KBM-7 (cell line): Measurements from ENCODE around the gene ATG3.
"Not testable (repeated sequence)": the region's sequence is repeated elsewhere in the genome, so short reads cannot be mapped to it uniquely, and the experiment has no call there.

ENCODE experiments used
- DNase-seq: peaks from one replicate; pipeline ENCODE4 v3.0.0-alpha.2; 2015
- in situ Hi-C: fragments of 300-500 bp; cut with MboI; formaldehyde crosslinking; loops from 2 replicates; pipeline ENCODE4 v1.14.3; 2020; ENCODE audit warnings: low sequenced_read_pairs, low pct_unique_long_range_greater_than_20kb, mixed read lengths

ATG3 gene

DNA sequence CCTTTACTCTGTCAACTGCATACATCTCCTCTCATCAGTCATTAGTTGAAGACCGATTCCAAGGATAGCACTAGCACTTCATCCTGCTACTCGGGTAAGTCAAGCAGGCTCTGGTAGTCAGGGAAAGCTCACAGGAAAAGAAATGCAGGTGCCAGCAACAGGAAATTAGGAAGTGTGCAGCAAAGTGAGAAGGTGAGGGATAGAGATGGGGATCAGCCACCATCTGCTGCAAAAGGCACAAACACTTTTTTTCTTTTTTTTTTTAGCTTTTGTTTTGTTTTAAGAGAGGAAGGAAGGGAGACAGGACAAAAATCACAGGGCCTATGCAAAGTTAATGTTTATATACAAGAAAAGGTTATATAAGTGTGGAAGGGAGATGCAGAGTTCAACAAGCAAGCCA lies 53.5 kb downstream of the ATG3 start:
- in situ Hi-C loops = loop anchor here (25.0 kb wide), 2 partner anchors 171 to 371 kb away; partner anchors contain the start of genes CD200 and GCSAM
- DNase-seq = no peak

DNA sequence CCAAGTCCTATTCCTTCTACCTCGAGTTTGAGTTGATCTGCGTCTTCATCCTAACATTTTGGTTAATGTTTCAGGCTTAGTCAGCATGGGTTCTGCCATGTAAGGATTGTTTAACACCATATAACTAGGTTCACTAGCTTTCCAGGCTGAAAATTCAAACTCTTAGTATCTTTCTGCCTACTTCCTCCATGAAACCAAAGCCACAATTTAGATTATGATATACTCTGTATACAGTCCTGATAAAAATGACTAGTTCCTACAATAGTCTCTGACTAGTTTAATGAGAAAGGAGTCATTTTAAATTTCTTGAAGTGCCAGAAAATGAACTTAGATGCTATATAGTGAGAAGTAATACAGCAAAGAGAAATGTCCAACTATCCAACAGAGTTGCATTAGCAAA lies 55.9 kb downstream of the ATG3 start:
- in situ Hi-C loops = loop anchor here (25.0 kb wide), 2 partner anchors 169 to 369 kb away; partner anchors contain the start of genes CD200 and GCSAM
- no peak for DNase-seq

DNA sequence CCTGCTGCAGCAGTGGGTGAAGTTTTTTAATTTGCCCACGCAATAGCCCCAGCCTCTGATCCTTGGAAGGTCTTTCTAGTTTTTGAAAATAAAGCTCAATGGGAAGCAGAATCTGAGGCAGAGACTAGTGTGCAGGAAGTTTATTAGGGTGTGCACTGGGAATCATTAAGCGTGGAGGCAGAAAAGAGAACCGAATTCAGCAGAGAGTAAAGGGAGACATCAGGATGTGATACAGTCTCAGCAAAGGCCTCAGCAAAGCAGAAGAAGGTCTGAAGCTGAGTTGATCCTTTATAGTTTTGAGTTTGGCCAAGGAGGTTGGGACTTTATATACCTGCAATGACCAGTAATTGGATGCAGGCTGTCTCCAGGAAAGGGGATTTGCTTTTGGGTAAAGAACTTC lies 57.6 kb downstream of the ATG3 start:
- in situ Hi-C loops = loop anchor here (25.0 kb wide), 2 partner anchors 167 to 367 kb away; partner anchors contain the start of genes CD200 and GCSAM

DNA sequence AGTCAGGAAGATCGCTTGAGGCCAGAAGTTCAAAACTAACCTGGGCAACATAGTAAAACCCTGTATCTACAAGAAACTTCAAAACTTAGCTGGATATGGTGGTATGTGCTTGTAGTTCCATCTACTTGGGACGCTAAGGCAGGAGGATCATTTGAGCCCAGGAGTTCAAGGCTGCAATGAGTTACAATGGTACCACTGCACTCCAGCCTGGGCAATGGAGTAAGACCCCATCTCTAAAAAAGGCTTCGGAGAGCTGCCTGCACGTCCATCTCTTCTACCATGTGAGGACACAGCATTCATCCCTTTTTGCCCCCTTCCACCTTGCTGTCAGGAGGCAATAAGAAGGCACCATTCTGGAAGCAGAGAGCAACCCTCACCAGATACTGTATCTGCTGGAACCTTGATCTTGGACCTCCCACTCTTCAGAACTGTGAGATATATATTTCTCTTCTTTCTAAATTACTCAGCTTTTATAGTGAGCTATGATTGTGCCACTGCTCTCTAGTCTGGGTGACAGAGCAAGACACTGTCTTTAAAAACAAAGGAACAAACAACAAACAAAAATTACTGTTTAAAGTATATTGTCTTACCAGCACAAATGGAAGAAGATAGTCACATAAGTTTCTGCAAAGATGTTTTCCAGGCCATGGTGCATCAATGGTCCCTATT lies 58.3 kb downstream of the ATG3 start:
- in situ Hi-C loops = loop anchor here (25.0 kb wide), 2 partner anchors 166 to 366 kb away; partner anchors contain the start of genes CD200 and GCSAM
- DNase-seq = no peak

More for the DNA sequence above, 57.6 kb downstream of the ATG3 start:
- DNase-seq = no peak

DNA sequence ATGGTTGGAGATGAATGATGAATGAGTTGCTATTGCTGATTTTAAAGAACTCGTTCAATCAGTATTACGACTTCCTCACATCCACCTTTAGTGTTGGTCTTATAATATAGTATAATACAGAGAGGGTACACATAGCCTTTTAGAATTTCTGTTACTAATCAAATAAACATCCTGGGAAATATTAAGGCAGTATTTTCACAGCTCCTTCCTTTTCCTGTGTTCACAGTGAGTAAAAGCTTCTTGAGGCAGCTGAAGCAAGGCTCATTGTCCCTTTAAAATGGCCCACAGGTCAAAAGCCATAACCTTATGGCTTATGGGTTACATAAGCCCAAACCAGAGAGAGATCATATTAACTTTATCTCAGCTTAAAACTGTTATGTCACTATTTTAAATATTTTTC lies 61.1 kb downstream of the ATG3 start:
- in situ Hi-C loops = loop anchor here (25.0 kb wide), 2 partner anchors 163 to 363 kb away; partner anchors contain the start of genes CD200 and GCSAM
- DNase-seq = no peak

DNA sequence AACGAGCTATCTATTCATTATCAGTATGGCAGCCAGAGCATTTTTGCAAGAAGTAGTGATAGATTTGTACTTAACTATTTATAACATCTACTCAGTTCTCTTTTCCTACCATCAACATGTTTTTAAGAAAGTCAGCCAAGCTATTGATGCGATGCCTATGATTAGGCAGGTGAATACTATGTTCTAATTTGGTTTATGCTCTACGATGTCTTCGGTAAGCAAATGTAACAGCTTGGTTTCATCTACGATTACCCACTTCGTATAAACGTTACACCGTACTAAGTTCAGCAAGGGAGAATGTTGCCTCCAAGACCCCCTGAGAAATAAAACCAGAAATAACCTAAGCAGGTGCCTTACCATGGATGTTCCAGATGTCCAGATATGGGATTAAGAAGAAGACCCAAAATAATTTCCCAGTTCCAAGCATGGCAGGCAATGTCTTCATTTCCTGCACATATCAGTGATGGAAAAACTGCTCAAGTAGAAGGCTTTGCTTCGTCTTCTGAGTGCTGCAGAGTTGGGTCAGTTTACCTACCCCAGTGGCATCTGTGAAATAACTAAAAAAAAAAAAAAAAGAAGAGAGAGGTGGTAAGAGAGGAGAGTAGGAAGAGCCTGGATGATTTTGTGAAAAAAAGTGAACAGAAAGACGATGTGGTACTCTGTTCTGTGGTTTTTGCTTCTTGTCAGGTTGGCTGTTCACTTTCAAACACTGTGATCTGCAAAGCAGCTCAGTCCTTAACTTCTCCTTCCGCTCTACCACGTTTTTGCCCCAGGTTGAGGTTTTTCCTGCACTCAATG lies 62.6 kb downstream of the ATG3 start, which contains the start of gene BTLA:
TSS of gene BTLA (minus strand) at position 559 of the 798 bp plus-strand sequence. CDS start at position 445, 114 bp downstream.
- in situ Hi-C loops = no loop called here
- DNase-seq = no peak

DNA sequence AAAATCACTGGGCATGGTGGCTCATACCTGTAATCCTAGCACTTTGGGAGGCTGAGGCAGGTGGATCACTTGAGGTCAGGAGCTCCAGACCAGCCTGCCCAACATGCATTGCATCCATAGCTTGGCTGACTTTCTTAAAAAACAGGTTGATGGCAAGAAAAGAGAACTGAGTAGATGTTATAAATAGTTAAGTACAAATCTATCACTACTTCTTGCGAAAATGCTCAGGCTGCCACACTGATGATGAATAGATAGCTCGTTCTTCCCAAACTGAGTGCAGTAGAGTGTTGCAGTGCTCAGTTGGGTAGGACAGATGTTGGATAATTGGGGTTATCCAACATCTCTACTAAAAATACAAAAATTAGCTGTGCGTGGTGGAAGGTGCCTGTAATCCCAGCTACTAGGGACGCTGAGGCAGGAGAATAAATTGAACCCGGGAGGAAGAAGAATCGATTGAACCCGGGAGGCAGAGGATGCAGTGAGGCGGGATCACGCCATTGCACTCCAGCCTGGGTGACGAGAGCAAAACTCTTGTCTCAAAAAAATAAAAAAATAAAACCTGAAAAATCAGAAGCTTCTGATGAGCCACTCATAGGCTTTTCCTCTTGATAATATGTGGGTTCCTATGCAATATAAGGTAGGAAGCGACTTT lies 63.7 kb downstream of the ATG3 start:
- in situ Hi-C loops = no loop called here
- no peak for DNase-seq

DNA sequence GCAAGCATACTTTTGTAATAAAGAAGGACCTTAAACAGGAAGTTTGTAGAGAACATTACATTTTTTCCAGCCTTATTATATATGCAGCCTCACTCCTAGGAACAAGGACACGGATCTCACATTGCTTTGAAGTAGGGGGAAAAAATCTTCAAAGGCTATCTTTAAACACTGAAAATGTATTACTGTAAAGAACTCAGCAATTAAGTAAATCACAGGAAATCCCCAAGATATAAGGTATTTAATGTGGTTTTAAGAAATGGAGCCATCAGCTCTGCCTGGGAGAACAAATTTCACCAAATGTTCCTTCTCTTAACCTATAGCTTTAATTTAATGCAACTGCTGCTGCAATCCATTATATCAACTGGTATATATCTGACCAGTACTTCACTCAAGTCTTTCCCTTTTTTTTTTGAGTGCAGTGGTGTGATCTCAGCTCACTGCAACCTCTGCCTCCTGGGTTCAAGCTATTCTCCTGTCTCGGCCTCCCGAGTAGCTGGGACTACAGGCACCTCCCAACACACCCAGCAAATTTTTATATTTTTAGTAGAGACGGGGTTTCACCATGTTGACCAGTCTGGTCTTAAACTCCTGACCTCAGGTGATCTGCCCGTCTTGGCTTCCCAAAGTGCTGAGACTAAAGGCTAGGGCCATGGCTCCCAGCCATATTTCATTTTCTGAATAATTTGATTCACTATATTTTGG lies 65.2 kb downstream of the ATG3 start:
- in situ Hi-C loops = no loop called here
- no peak for DNase-seq

DNA sequence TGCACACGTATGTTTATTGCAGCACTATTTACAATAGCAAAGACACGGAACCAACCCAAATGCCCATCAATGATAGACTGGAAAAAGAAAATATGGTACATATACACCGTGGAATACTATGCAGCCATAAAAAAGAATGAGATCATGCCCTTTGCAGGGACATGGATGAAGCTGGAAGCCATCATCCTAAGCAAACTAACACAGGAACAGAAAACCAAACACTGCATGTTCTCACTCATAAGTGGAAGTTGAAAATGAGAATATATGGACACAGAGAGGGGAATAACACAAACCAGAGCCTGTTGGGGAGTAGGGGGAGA lies 67.4 kb downstream of the ATG3 start:
- in situ Hi-C loops, DNase-seq: not testable (repeated sequence)

DNA sequence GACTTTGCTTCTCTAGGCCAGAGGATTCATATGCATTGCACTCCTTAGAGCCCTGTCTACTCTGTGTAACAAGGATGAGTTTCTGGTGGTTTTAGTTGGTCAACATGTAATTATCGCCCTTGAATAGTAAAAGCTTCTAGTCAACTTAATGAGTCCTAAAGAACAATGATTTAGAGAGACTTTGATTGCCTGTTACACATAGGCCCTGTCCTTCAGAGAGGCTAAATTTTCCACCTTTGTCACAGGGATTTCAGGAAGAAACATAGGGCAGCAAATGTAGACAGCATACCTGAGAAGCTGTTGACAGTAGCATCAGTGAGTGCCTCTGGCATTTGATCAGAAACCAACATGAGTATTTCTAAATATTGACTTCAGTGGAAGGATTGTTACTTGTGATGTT lies 69.6 kb downstream of the ATG3 start:
- no peak for DNase-seq
- in situ Hi-C loops = no loop called here

DNA sequence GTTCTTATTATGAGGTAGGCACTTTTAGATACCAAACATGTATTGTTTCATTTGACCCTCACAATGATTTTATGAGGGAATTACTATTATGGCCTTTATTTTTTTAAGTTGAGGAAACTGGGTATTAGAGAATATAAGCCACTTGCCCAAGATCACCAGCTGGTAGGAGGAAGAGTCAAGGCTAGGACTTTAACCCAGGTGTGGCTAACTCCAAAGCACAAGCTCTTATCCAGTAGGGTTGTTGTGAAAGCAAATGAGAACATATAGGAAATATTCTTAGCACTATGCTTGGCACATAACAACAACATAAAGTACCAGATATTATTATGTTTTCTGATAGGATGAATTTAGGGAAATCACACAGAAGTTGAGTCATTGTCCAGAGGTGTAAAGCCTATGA lies 70.4 kb downstream of the ATG3 start:
- in situ Hi-C loops = no loop called here
- no peak for DNase-seq

DNA sequence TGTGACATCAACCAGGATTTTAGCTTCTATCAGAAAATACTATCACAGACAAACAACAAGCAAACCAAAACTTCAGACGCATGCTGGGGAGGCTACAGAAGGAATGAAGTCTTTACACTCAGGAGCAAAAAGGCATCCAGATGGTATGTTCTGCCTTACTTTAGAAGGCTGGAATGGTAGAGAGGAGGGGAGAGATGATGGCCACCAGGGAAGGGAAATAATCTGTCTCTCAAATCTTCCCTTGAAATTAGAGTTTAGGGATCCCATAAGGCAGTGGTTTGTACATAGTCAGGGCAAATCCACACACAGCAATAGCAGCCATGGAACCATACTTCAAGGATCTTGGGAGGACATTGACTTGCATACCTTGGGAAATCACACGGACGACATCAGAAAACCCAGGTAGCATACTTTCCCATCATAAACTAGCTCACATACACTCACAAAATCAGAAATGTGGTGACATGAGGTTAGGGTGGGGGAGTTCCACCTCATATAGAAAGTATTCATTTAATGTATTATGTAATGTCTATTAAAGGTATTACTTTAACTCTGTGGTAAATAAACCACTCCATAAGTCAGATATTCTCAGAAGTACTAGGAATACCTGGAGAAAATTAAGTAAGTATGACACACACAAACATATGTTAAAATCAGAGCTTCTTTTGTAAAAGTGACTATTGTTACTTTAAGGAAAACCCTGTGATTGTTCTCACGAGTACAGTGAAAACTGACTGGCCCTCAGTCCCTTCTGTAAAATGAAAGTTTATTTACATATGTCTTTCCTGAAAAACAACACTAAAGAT lies 71.9 kb downstream of the ATG3 start:
- no peak for DNase-seq
- in situ Hi-C loops = no loop called here

DNA sequence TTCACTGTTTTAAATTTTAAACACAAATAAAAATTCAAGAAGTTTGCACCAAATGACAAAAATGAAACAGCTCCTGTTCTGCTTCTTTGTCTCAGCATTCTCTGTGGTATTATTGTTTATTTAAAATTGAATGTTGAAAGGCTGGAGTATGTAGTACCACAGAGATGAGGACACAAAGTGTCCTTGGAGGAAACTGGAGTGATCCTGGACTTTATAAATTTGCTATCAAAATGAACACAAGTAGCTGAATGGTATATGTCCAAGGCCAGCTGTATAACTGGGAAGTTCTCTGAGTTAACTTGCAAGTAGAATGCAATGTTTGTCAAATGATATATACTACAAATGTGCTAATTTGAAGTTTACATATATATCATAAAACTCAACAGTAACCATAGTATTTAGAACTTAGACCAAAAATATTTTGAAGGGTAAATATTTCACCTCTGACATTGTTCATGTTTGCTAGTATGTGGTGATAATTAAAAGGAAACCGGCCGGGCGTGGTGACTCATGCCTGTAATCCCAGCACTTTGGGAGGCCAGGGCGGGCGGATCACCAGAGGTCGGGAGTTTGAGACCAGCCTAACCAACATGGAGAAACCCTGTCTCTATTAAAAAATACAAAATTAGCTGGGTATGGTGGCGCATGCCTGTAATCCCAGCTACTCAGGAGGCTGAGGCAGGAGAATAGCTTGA lies 74.8 kb downstream of the ATG3 start:
- DNase-seq = no peak
- in situ Hi-C loops = no loop called here

DNA sequence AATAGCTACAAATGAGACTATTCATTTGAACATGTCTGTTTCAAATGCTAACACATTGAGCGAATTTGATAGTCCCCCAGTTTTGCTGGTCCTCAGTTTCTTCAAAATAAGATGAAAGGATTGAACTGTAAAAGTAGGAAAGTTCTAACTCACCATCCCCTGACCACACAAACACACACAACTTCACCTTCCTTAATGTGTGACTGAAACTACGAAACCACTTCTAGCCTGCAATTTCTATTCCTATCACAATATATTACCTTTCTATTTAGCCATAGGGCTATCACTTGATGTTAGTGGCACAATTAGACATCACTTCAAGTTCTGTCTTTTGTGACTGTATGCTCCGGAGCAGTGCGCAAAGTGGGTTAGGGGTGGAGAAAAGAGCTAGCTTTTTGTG lies 77.4 kb downstream of the ATG3 start:
- in situ Hi-C loops = no loop called here
- no peak for DNase-seq

DNA sequence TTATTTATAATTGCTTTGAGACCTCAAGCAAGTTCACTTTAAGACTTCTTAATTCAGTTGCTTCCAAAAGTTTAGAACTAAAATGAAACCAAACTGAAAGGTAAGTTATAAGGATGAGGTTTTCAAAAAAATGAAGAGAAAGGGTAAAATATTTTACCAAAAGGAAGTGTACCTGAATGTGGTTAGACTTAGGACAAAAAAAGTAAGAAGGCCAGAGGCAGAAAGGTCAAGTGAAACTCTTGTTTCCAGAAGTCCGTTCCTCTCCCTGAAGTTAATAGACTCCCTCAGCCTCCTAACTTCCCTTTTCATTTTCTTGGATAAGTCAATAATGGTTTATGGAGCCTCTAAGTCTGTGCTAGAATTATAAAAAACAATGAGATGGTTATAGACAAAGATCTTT lies 79.1 kb downstream of the ATG3 start:
- no peak for DNase-seq
- in situ Hi-C loops = no loop called here
